ENCODE measurements around the gene ARHGAP18. TPM values are rescaled to one million over a fixed set of nuclear protein-coding genes. Genes with fewer than 3 reads are reported as not detected.

ARHGAP18 gene
- total and polyA plus RNA-seq, 4 donors, result 1.6 to 8.0 (median 3.0) TPM

GRCh38 chr6:129552413-129552812, 157.6 kb downstream of the ARHGAP18 start:
- 97% methylated on average over 2 of the region's 2 CpGs for WGBS
- Histone ChIP-seq H3K4me1 (ENCODE audit: control insufficient read depth in 4 of 4, insufficient read depth in 4 of 4, low read length in 3 of 4) (no peaks in the 10 kb centered on the region), H3K9me3 (ENCODE audit: control insufficient read depth in 4 of 4, low read length in 3 of 4) (no peaks in the 10 kb centered on the region), H3K27ac (ENCODE audit: low read depth in 1 of 2, low read length in 2 of 2) (no peak overlapping the region), H3K9ac (ENCODE audit: low read depth in 1 of 2, low read length in 2 of 2) (no peak overlapping the region), H3K4me3 (ENCODE audit: low read depth in 1 of 3, low read length in 3 of 3) (no peak overlapping the region), H3K27me3 (ENCODE audit: control insufficient read depth in 4 of 4, insufficient read depth in 4 of 4, low read length in 3 of 4) (no peaks in the 10 kb centered on the region), H3K36me3 (ENCODE audit: control insufficient read depth in 4 of 4, insufficient read depth in 3 of 4, low read depth in 1 of 4, low read length in 3 of 4) (peaks cover 0 to 2% (median 0%) of the 10 kb centered on the region in 4 donors)
- TF ChIP-seq GABPA (IDR thresholded peaks at IDR 0.05 in 1 of 2, conservative IDR thresholded peaks at IDR 0.05 in 1 of 2) (no peak), EGR1 (IDR thresholded peaks at IDR 0.05; ENCODE audit: low read depth in 2 of 2) (no peak), RXRA (IDR thresholded peaks at IDR 0.05) (no peak), FOXA2 (IDR thresholded peaks at IDR 0.05) (no peak), HNF4A (conservative IDR thresholded peaks at IDR 0.05) (no peak), TAF1 (conservative IDR thresholded peaks at IDR 0.05) (no peak), RAD21 (IDR thresholded peaks at IDR 0.05) (no peak), NR2F2 (IDR thresholded peaks at IDR 0.05) (no peak), MAX (IDR thresholded peaks at IDR 0.05) (no peak), ZBTB33 (IDR thresholded peaks at IDR 0.05) (no peak), JUND (IDR thresholded peaks at IDR 0.05) (no peak), ATF3 (IDR thresholded peaks at IDR 0.05) (no peak), HNF4G (IDR thresholded peaks at IDR 0.05) (no peak), CTCF (IDR thresholded peaks at IDR 0.05; ENCODE audit: low read depth, low read length, missing input control) (no peak), YY1 (IDR thresholded peaks at IDR 0.05) (no peak)
- no peak for DNase-seq (ENCODE audit: low spot score)

GRCh38 chr6:129551486-129551885, 158.5 kb downstream of the ARHGAP18 start:
- H3K27ac ChIP-seq (ENCODE audit: low read depth in 1 of 2, low read length in 2 of 2), result no peak overlapping the region
- H3K9me3 ChIP-seq (ENCODE audit: control insufficient read depth in 4 of 4, low read length in 3 of 4), result no peaks in the 10 kb centered on the region
- TF ChIP-seq HNF4A (conservative IDR thresholded peaks at IDR 0.05), result no peak
- H3K27me3 ChIP-seq (ENCODE audit: control insufficient read depth in 4 of 4, insufficient read depth in 4 of 4, low read length in 3 of 4), result no peaks in the 10 kb centered on the region
- no peak overlapping the region for H3K9ac ChIP-seq (ENCODE audit: low read depth in 1 of 2, low read length in 2 of 2)
- no peak for DNase-seq (ENCODE audit: low spot score)
- peaks cover 0 to 2% (median 0%) of the 10 kb centered on the region in 4 donors for H3K36me3 ChIP-seq (ENCODE audit: control insufficient read depth in 4 of 4, insufficient read depth in 3 of 4, low read depth in 1 of 4, low read length in 3 of 4)
- H3K4me1 ChIP-seq (ENCODE audit: control insufficient read depth in 4 of 4, insufficient read depth in 4 of 4, low read length in 3 of 4), result no peaks in the 10 kb centered on the region
- no peak overlapping the region for H3K4me3 ChIP-seq (ENCODE audit: low read depth in 1 of 3, low read length in 3 of 3)
- WGBS, result 96% methylated on average over 1 of the region's 1 CpG

GRCh38 chr6:129546702-129547101, 163.3 kb downstream of the ARHGAP18 start:
- Histone ChIP-seq H3K27ac (ENCODE audit: low read depth in 1 of 2, low read length in 2 of 2) (no peak overlapping the region), H3K36me3 (ENCODE audit: control insufficient read depth in 4 of 4, insufficient read depth in 3 of 4, low read depth in 1 of 4, low read length in 3 of 4) (no peaks in the 10 kb centered on the region), H3K4me3 (ENCODE audit: low read depth in 1 of 3, low read length in 3 of 3) (no peak overlapping the region), H3K9ac (ENCODE audit: low read depth in 1 of 2, low read length in 2 of 2) (no peak overlapping the region), H3K27me3 (ENCODE audit: control insufficient read depth in 4 of 4, insufficient read depth in 4 of 4, low read length in 3 of 4) (no peaks in the 10 kb centered on the region), H3K4me1 (ENCODE audit: control insufficient read depth in 4 of 4, insufficient read depth in 4 of 4, low read length in 3 of 4) (no peaks in the 10 kb centered on the region), H3K9me3 (ENCODE audit: control insufficient read depth in 4 of 4, low read length in 3 of 4) (no peaks in the 10 kb centered on the region)
- WGBS, result 79% methylated on average over 4 of the region's 4 CpGs
- no peak for TF ChIP-seq RAD21 (IDR thresholded peaks at IDR 0.05)
- TF ChIP-seq YY1 (IDR thresholded peaks at IDR 0.05), result no peak
- no peak for TF ChIP-seq FOXA1 (IDR thresholded peaks at IDR 0.05)
- no peak for TF ChIP-seq RXRA (IDR thresholded peaks at IDR 0.05)
- TF ChIP-seq TAF1 (conservative IDR thresholded peaks at IDR 0.05), result no peak
- TF ChIP-seq JUND (IDR thresholded peaks at IDR 0.05), result no peak
- no peak for TF ChIP-seq HNF4A (conservative IDR thresholded peaks at IDR 0.05)
- no peak for DNase-seq (ENCODE audit: low spot score)

All from liver (tissue), 9 donors.